HS-27A (cell line): ENCODE measurements around the gene FBP1.
"Not testable (repeated sequence)": the region's sequence is repeated elsewhere in the genome, so short reads cannot be mapped to it uniquely, and the experiment has no call there.

ENCODE experiments used
- DNase-seq: peaks from one replicate; pipeline ENCODE4 v3.0.0-alpha.2; 2012; ENCODE audit warnings: low read depth, missing footprints

Gene FBP1

GRCh38 chr9:94576131-94576530 is 63.2 kb downstream of the FBP1 start:
- DNase-seq: no peak

- no peak for DNase-seq
Measured at GRCh38 chr9:94568972-94569712, 70.2 kb downstream of the FBP1 start.

- DNase-seq: no peak
Measured at GRCh38 chr9:94568250-94568889, 70.9 kb downstream of the FBP1 start.

- DNase-seq: no peak
Measured at GRCh38 chr9:94567271-94567670, 72.0 kb downstream of the FBP1 start.

GRCh38 chr9:94566550-94566949 is 72.8 kb downstream of the FBP1 start:
- no peak for DNase-seq

- not testable (repeated sequence) for DNase-seq
Measured at GRCh38 chr9:94564279-94564678, 75.0 kb downstream of the FBP1 start.

GRCh38 chr9:94563548-94563947 is 75.8 kb downstream of the FBP1 start:
- no peak for DNase-seq

- DNase-seq: no peak
Measured at GRCh38 chr9:94560237-94560636, 79.1 kb downstream of the FBP1 start.

GRCh38 chr9:94557376-94557775 is 81.9 kb downstream of the FBP1 start:
- no peak for DNase-seq

GRCh38 chr9:94554439-94555331 is 84.6 kb downstream of the FBP1 start, which contains the start of gene PCAT7:
PCAT7 (plus strand) TSS chr9:94555083.
- no peak for DNase-seq

- no peak for DNase-seq
Measured at GRCh38 chr9:94554078-94554438, 85.3 kb downstream of the FBP1 start.
